Endothelial cell of umbilical vein (primary cell): ENCODE data around the gene KCNN3. TPM values are rescaled to one million over a fixed set of nuclear protein-coding genes. Genes with fewer than 3 reads are reported as not detected.

Experiments used
- BruUV-seq: library from RNA; stranded (reverse); fragments of 400-500 nt; replicated peaks from 2 replicates; lab custom pipeline; 2021; lab: Mats Ljungman, UMichigan
- CTCF ChIA-PET: fragments of 300-600, 350-600 bp; sonication (Branson Sonifier 250); formaldehyde crosslinking; loops from one replicate; lab custom pipeline; 2021; ENCODE audit warnings: antibody characterized with exemption, inconsistent platforms; lab: Charles Lee
- POLR2A ChIA-PET: fragments of 300-600, 350-600 bp; sonication (Branson Sonifier 250); formaldehyde crosslinking; loops from one replicate; lab custom pipeline; 2021; ENCODE audit warnings: antibody characterized with exemption, inconsistent platforms; lab: Charles Lee
- DNase-seq: peaks from one replicate; pipeline ENCODE4 v3.0.0-alpha.2; 2011; ENCODE audit warnings: low read depth, low spot score
- FAIRE-seq: peaks from 2 replicates; lab custom pipeline; 2011; peaks lifted over from hg19 to GRCh38; lab: Jason Lieb, UNC
- H2AFZ ChIP-seq: 2 replicates; pipeline ENCODE4 v1.6.0; 2012; ENCODE audit warnings: low read depth, low read length, control low read depth, inconsistent platforms
- H3K27ac ChIP-seq: 2 replicates; pipeline ENCODE4 v1.5.1; 2011; ENCODE audit warnings: low read depth, mild to moderate bottlenecking, control low read depth, low read length, moderate library complexity; ENCODE audit not compliant: insufficient read depth
- H3K27me3 ChIP-seq, 2 experiments: 2 replicates each; pipeline versions ENCODE4 v1.6.0 to v1.6.1; 2011; ENCODE audit warnings: low read length in 2 of 2, mixed read lengths in 1 of 2; ENCODE audit not compliant: control insufficient read depth in 2 of 2, insufficient read depth in 2 of 2
- H3K36me3 ChIP-seq, 2 experiments: 2 replicates in 1 of 2; 3 replicates in 1 of 2; pipeline ENCODE4 v1.5.1; 2011; ENCODE audit warnings: low read length in 2 of 2, mild to moderate bottlenecking in 1 of 2, moderate library complexity in 1 of 2; ENCODE audit not compliant: control insufficient read depth in 2 of 2, insufficient read depth in 2 of 2; ENCODE audit errors: extremely low read depth in 1 of 2
- H3K4me1 ChIP-seq: 3 replicates; pipeline ENCODE4 v1.5.1; 2011; ENCODE audit warnings: mild to moderate bottlenecking, low read length; ENCODE audit not compliant: control insufficient read depth, insufficient read depth; ENCODE audit errors: extremely low read depth
- H3K4me2 ChIP-seq: 2 replicates; pipeline ENCODE4 v1.6.1; 2011; ENCODE audit warnings: low read length, control low read depth, mixed read lengths; ENCODE audit not compliant: insufficient read depth
- H3K4me3 ChIP-seq, 3 experiments: fragments of 200-600 bp in 1 of 3; sonication (generic), shearing (Covaris generic) in 1 of 3; replicated peaks in 1 of 3; 2 replicates each; pipeline ENCODE4 v1.5.1; 2011 to 2016; ENCODE audit warnings: control low read depth in 3 of 3, low read length in 3 of 3, mild to moderate bottlenecking in 2 of 3, inconsistent platforms in 1 of 3, low read depth in 1 of 3, moderate library complexity in 1 of 3; ENCODE audit not compliant: insufficient read depth in 1 of 3
- H3K79me2 ChIP-seq: 2 replicates; pipeline ENCODE4 v1.6.0; 2012; ENCODE audit warnings: low read length, inconsistent platforms; ENCODE audit not compliant: control insufficient read depth, insufficient read depth
- H3K9ac ChIP-seq: replicated peaks from 2 replicates; pipeline ENCODE3; 2011; ENCODE audit warnings: low read length, control low read depth; ENCODE audit not compliant: insufficient read depth; ENCODE audit errors: extremely low read depth
- H3K9me1 ChIP-seq: replicated peaks from 3 replicates; pipeline ENCODE4 v1.6.0; 2011; ENCODE audit warnings: mild to moderate bottlenecking, low read length; ENCODE audit not compliant: control insufficient read depth, insufficient read depth; ENCODE audit errors: extremely low read depth
- H3K9me3 ChIP-seq: replicated peaks from 2 replicates; pipeline ENCODE4 v1.5.1; 2012; ENCODE audit warnings: low read length, inconsistent platforms; ENCODE audit not compliant: control insufficient read depth, insufficient read depth
- H4K20me1 ChIP-seq: replicated peaks from 2 replicates; pipeline ENCODE3; 2011; ENCODE audit warnings: mild to moderate bottlenecking, low read length; ENCODE audit not compliant: control insufficient read depth, insufficient read depth; ENCODE audit errors: extremely low read depth
- EZH2 ChIP-seq: IDR thresholded peaks from 2 replicates; pipeline ENCODE4 v1.6.1; 2012; ENCODE audit warnings: borderline replicate concordance, low read depth, mild to moderate bottlenecking, moderate library complexity, low read length, inconsistent platforms; ENCODE audit not compliant: severe bottlenecking
- FOS ChIP-seq: IDR thresholded peaks from 2 replicates; pipeline ENCODE4 v1.6.1; 2011; ENCODE audit warnings: mild to moderate bottlenecking, low read length, moderate library complexity, borderline replicate concordance; ENCODE audit not compliant: insufficient read depth
- GATA2 ChIP-seq: IDR thresholded peaks from 2 replicates; pipeline ENCODE4 v1.7.0; 2011; ENCODE audit warnings: low read depth, mild to moderate bottlenecking, moderate library complexity, mixed read lengths, low read length; ENCODE audit not compliant: insufficient read length, insufficient read depth
- JUN ChIP-seq: IDR thresholded peaks from 2 replicates; pipeline ENCODE4 v1.6.1; 2011; ENCODE audit warnings: borderline replicate concordance, low read depth; ENCODE audit not compliant: insufficient read length, insufficient read depth
- MYC ChIP-seq: IDR thresholded peaks from one replicate; pipeline ENCODE4 v1.6.1; 2011; ENCODE audit warnings: mild to moderate bottlenecking, low read depth, low read length
- POLR2A ChIP-seq: IDR thresholded peaks from 2 replicates; pipeline ENCODE4 v1.6.1; 2012; ENCODE audit warnings: low read depth, mild to moderate bottlenecking, control low read depth, low read length
- POLR2AphosphoS5 ChIP-seq: IDR thresholded peaks from 2 replicates; pipeline ENCODE4 v1.6.1; 2012; ENCODE audit warnings: low read depth, mild to moderate bottlenecking, control low read depth, low read length, moderate library complexity; ENCODE audit not compliant: insufficient read depth
- dilution Hi-C: fragments of 300-500 bp; cut with MboI; formaldehyde crosslinking; loops from one replicate; pipeline ENCODE4 v1.15.0; 2019; ENCODE audit warnings: low sequenced_read_pairs; ENCODE audit not compliant: extremely low pct_ligation_motif_present
- intact Hi-C: fragments of 100-400 bp; cut with micrococcal nuclease; formaldehyde crosslinking; loops from one replicate; pipeline ENCODE4 v1.10.0; 2022
- polyA plus RNA-seq, 4 experiments: library from polyadenylated mRNA; depleted of rRNA in 3 of 4; stranded (reverse) in 3 of 4; unstranded in 1 of 4; fragments of >200 nt; gene quantifications; 2 replicates each; pipeline versions ENCODE4 v1.2.1 to v1.2.3, GENCODE V29; 2011 to 2012; ENCODE audit warnings: missing spikeins in 1 of 4
- total RNA-seq: library from RNA; stranded (reverse); gene quantifications from 2 replicates; pipeline ENCODE4 v1.2.3, GENCODE V29; 2021
- TF ChIP-seq, protein P1 (sequence below): IDR thresholded peaks from 2 replicates; pipeline ENCODE4 v1.6.1; 2011; ENCODE audit not compliant: insufficient read depth, insufficient read length
- TF ChIP-seq, protein P2 (sequence below), 2 donors: IDR thresholded peaks; 1 replicate in 1 of 2; 2 replicates in 1 of 2; pipeline ENCODE4 v1.5.1; 2011; ENCODE audit warnings: low read length in 2 of 2, mild to moderate bottlenecking in 2 of 2, moderate library complexity in 2 of 2, control low read depth in 1 of 2, inconsistent platforms in 1 of 2, low read depth in 1 of 2; ENCODE audit not compliant: insufficient read depth in 1 of 2; ENCODE audit errors: extremely low read depth in 1 of 2

The KCNN3 gene
- total and polyA plus RNA-seq, 2 donors (not counting 3 experiments of a cell fraction or from before 2014, with no cell fraction given) = 0.91 to 1.1 TPM

DNA sequence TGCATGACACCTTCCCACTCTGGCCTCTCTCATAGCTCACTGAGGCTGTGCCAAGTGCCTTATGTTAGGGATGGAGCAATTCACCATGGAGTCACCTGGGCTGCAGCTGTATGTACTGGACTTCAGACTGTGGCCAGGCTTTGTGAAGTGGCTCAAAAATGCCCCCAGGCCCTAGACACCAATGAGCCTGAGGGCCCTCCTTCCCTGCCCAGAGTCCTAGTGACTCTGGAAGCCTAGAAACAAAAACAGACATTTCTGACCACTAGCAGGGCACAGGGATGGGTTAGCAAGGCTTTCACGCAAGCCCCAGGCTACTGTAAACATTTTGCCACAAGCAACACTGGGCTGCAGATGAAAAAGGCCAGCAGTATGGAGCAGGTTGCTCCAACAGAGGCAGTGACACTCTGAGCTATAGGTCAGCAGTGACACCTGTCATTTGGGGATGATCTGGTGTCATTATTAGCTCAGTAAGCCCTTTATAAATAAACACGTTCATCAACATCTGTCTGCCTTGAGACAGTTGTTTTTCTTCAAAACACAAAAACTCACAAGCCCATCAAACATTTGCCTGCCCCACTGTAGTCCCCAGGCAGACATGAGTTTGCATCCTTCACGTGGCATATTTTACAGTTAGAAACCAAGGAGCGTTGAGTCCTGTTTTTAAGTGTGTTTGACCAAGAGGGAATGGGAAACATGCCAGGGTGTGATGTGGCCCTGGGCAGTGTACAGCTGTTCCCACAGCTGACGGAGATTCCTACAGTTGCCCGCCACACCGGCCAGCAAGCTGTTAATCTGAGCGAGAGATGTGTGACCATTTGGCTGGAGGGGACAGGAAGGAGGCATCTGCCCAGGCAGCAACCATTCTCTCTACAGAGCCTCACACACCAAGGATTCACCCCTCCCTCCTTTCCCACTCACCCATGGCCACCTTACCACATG lies 66.8 kb downstream of the KCNN3 start:
- Histone ChIP-seq H3K79me2 (no peaks in the 10 kb centered on the region), H3K36me3 (no peaks in the 10 kb centered on the region), H3K4me2 (no peak overlapping the region), H2AFZ (no peak overlapping the region), H3K4me1 (no peaks in the 10 kb centered on the region), H3K4me3 (no peak overlapping the region), H3K9me1 (no peaks in the 10 kb centered on the region), H3K9ac (no peak overlapping the region), H3K27ac (no peak overlapping the region), H4K20me1 (no peaks in the 10 kb centered on the region), H3K27me3 (peaks cover 0 to 19% of the 10 kb centered on the region in 2 experiments), H3K9me3 (no peaks in the 10 kb centered on the region)
- BruUV-seq = no TSS peak
- dilution Hi-C loops = no loop called here
- DNase-seq (no peak), FAIRE-seq (no peak)
- CTCF ChIA-PET = interaction anchor here (1.5 kb wide), 1 partner anchor 10 kb away, joined by 4 read pairs; no protein-coding TSS in a partner anchor
- POLR2A ChIA-PET = no interaction called here
- TF ChIP-seq POLR2AphosphoS5 = no peak
- no peak for TF ChIP-seq FOS
- no peak for TF ChIP-seq JUN
- no peak for TF ChIP-seq MYC
- TF ChIP-seq EZH2 = no peak
- TF ChIP-seq, protein P1, sequence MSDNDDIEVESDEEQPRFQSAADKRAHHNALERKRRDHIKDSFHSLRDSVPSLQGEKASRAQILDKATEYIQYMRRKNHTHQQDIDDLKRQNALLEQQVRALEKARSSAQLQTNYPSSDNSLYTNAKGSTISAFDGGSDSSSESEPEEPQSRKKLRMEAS = no peak
- TF ChIP-seq, protein P2, sequence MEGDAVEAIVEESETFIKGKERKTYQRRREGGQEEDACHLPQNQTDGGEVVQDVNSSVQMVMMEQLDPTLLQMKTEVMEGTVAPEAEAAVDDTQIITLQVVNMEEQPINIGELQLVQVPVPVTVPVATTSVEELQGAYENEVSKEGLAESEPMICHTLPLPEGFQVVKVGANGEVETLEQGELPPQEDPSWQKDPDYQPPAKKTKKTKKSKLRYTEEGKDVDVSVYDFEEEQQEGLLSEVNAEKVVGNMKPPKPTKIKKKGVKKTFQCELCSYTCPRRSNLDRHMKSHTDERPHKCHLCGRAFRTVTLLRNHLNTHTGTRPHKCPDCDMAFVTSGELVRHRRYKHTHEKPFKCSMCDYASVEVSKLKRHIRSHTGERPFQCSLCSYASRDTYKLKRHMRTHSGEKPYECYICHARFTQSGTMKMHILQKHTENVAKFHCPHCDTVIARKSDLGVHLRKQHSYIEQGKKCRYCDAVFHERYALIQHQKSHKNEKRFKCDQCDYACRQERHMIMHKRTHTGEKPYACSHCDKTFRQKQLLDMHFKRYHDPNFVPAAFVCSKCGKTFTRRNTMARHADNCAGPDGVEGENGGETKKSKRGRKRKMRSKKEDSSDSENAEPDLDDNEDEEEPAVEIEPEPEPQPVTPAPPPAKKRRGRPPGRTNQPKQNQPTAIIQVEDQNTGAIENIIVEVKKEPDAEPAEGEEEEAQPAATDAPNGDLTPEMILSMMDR (IDR thresholded peaks at IDR 0.05; ENCODE audit: extremely low read depth in 1 of 2, insufficient read depth in 1 of 2, low read depth in 1 of 2, low read length in 2 of 2) = no peak
- no peak for TF ChIP-seq GATA2
- no peak for TF ChIP-seq POLR2A
- intact Hi-C loops = no loop called here
